Ectodermal cell (in vitro differentiated cells): ENCODE data around the gene TPM2.
"Not testable (repeated sequence)": the region's sequence is repeated elsewhere in the genome, so short reads cannot be mapped to it uniquely, and the experiment has no call there.

Experiments used
- H3K27ac ChIP-seq: 2 replicates; pipeline ENCODE4 v1.7.0; 2013; ENCODE audit warnings: mild to moderate bottlenecking, low read depth, low read length; ENCODE audit not compliant: insufficient read depth, poor library complexity, severe bottlenecking
- H3K27me3 ChIP-seq: 2 replicates; pipeline ENCODE4 v1.7.0; 2013; ENCODE audit warnings: mild to moderate bottlenecking, low read length; ENCODE audit not compliant: insufficient read depth, control insufficient read depth, poor library complexity, severe bottlenecking
- H3K36me3 ChIP-seq: one replicate; pipeline ENCODE4 v1.7.0; 2013; ENCODE audit warnings: low read length; ENCODE audit not compliant: control insufficient read depth, insufficient read depth
- H3K4me1 ChIP-seq: one replicate; pipeline ENCODE4 v1.7.0; 2013; ENCODE audit warnings: low read length; ENCODE audit not compliant: control insufficient read depth, insufficient read depth
- H3K4me3 ChIP-seq: 2 replicates; pipeline ENCODE4 v1.7.0; 2013; ENCODE audit warnings: low read depth, low read length, control low read depth; ENCODE audit not compliant: insufficient read depth
- H3K9me3 ChIP-seq: 2 replicates; pipeline ENCODE4 v1.7.0; 2013; ENCODE audit warnings: mild to moderate bottlenecking, low read length, moderate library complexity; ENCODE audit not compliant: control insufficient read depth
- WGBS, 2 experiments: methylation state at CpG; one replicate each; pipeline ENCODE4 v1.1.7; 2013; ENCODE audit warnings: missing lambda C conversion rate in 2 of 2; 5-methylcytosine and 5-hydroxymethylcytosine counted together

TPM2 gene

DNA sequence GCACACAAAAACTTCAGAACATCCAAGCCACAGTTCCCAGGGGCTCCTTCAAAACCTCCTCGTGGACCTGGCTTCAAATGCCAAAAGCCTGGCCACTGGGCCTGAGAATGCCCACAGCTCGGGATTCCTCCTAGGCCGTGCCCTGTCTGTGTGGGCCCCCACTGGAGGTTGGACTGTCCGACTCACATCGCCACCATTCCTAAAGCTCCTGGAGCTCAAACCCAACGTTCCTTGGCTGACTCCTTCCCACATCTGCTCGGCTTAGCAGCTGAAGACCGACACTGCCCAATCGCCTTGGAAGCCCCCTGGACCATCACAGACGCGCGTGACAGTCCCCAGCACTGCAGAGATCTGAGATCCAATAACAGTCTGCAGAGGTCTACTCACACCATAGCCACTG is 46.7 kb downstream of the TPM2 start:
- no peak overlapping the region for H3K27ac ChIP-seq
- WGBS, 2 experiments = 94 to 98% methylated on average over 12 of the region's 12 CpGs
- H3K4me3 ChIP-seq = no peak overlapping the region
- H3K4me1 ChIP-seq = peaks cover 7% of the 10 kb centered on the region
- H3K27me3 ChIP-seq = peaks cover 12% of the 10 kb centered on the region
- H3K9me3 ChIP-seq = no peaks in the 10 kb centered on the region
- H3K36me3 ChIP-seq = no peaks in the 10 kb centered on the region

DNA sequence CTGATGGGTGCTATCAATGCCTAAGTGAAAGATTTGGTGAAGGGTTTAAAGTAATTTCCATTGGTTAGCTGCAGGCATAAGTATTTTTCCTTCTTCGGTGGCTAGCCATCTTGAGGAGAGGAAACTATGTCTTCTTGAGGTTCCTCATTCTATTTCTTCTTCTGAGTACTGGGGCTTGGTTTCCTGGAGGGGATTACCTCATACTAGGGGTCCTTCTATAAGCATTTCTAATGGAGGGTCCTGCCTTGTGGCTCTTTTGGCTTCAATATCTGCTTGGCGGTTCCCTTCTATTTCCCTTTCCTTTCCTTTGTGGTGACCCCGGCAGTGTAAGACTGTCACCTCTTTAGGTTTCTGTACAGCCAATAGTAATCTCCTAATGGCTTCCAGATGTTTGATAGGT is 48.2 kb downstream of the TPM2 start:
- H3K4me3 ChIP-seq, H3K36me3 ChIP-seq, H3K27me3 ChIP-seq, H3K9me3 ChIP-seq, H3K4me1 ChIP-seq, H3K27ac ChIP-seq: not testable (repeated sequence)
- WGBS, 2 experiments = 91 to 94% methylated on average over 3 of the region's 3 CpGs

DNA sequence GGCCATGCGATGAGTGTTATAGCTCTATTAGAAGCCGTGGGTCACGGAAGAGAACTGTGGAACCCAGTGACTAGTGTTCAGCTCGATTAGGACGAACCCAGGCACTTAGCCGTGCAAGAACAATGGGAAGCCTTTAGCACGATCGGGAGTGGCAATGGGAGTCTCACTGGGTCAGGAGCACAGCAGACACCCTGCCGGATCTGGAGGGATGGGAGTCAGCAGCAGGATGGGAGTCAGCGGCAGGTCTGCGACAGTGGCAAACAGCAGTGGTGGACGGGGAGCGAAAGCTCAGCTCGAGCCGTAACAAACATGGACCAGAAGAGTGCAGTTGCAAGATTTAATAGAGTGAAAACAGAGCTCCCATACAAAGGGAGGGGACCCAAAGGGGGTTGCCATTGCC is 49.3 kb downstream of the TPM2 start:
- not testable (repeated sequence) for H3K9me3 ChIP-seq, H3K4me1 ChIP-seq, H3K4me3 ChIP-seq, H3K27ac ChIP-seq, H3K36me3 ChIP-seq, H3K27me3 ChIP-seq
- whole genome bisulfite sequencing, 2 experiments = 94% methylated on average over 15 of the region's 15 CpGs

DNA sequence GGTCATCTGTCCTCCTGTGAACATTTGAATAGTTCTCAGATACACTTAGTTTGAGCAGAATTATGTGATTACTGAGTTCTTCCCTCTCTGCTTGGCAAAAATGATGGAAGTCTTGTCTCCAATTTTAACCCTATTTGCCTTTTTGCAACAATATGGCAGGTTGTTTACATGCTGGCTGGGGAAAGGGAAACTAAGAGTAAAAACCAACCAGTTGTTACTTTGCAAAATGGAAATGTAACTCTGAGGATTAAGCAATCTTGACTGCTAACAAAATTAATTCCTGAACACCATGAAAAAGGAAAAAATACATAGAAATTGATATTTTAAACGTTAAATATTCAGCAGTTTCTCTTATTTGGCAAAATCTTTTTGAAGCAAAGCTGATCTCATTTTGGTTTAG is 50.1 kb downstream of the TPM2 start:
- Histone ChIP-seq H3K27ac (no peak overlapping the region), H3K27me3 (no peaks in the 10 kb centered on the region), H3K36me3 (no peaks in the 10 kb centered on the region), H3K9me3 (no peaks in the 10 kb centered on the region), H3K4me3 (no peak overlapping the region), H3K4me1 (no peaks in the 10 kb centered on the region)
- WGBS, 2 experiments = 60% methylated on average over 1 of the region's 1 CpG; no CpG with 5 or more reads in 1 of the 2 experiments

DNA sequence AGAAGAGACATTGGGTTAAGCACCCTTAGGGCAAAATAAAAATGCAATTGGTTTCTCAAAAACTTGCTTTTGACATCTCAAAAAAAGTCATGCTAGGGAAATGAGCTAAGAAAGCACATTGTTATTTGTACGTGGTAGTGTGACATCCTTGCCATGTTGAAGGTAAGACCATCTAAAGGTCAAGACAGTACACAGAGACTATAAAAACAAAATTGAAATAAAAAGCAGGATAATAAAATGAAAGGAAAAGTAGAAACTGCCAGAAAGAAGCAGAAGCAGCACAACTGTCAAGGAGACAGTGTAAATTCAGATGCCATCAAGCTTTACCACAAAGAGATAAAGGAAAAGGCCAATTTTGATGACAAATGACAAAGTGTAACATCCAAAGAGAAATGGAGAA is 50.5 kb downstream of the TPM2 start:
- H3K4me3 ChIP-seq, H3K9me3 ChIP-seq: not testable (repeated sequence)
- 100% methylated on average over 1 of the region's 1 CpG for WGBS, 2 experiments

DNA sequence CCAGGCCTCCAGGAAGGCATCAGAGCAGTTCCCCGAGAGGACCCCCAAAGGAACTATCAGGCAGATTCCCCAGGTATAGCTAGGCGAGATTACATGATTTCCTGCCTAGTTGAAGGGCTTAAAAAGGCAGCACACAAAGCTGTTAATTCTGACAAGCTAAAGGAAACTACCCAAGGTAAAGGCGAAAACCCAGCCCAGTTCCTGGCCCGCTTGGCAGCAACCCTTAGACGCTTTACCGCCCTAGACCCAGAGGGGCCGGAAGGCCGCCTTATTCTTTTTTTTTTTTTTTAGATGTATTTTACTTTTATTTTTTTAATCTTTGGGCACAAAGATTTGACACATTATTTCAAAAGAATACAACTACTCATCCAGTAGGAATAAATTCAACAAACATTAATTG is 51.0 kb downstream of the TPM2 start:
- not testable (repeated sequence) for H3K36me3 ChIP-seq, H3K27me3 ChIP-seq, H3K9me3 ChIP-seq, H3K4me1 ChIP-seq, H3K4me3 ChIP-seq, H3K27ac ChIP-seq
- WGBS, 2 experiments = 79 to 81% methylated on average over 5 to 7 of the region's 8 CpGs

More for the DNA sequence above, 50.5 kb downstream of the TPM2 start:
- not testable (repeated sequence) for H3K4me1 ChIP-seq, H3K36me3 ChIP-seq, H3K27me3 ChIP-seq, H3K27ac ChIP-seq

DNA sequence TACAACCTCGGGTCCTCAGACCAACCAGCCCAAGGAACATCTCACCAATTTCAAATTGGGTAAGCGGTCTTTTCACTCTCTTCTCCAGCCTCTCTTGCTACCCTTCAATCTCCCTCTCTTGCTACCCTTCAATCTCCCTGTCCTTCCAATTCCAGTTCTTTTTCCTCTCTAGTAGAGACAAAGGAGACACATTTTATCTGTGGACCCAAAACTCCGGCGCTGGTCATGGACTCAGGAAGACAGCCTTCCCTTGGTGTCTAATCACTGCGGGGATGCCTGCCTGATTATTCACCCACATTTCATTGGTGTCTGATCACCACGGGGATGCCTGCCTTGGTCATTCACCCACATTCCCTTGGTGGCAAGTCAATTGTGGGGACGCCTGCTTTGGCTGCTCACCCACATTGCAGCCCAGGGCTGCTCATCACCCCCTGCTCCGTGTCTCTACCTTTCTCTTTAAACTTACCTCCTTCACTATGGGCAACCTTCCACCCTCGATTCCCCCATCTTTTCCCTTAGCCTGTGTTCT is 52.2 kb downstream of the TPM2 start:
- not testable (repeated sequence) for H3K36me3 ChIP-seq, H3K27ac ChIP-seq, H3K27me3 ChIP-seq, H3K4me3 ChIP-seq, H3K9me3 ChIP-seq, H3K4me1 ChIP-seq
- 93 to 94% methylated on average over 9 of the region's 9 CpGs for WGBS, 2 experiments

DNA sequence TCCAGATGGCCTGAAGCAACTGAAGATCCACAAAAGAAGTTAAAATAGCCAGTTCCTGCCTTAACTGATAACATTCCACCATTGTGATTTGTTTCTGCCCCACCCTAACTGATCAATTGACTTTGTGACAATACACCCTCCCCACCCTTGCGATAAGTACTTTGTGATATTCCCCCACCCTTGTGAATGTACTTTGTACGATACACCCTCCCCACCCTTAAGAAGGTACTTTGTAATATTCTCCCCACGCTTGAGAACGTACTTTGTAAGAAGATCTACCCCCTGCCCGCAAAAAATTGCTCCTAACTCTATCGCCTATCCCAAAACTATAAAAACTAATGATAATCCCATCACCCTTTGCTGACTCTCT is 52.9 kb downstream of the TPM2 start:
- not testable (repeated sequence) for H3K27me3 ChIP-seq
- WGBS, 2 experiments = 94% methylated on average over 6 of the region's 6 CpGs

DNA sequence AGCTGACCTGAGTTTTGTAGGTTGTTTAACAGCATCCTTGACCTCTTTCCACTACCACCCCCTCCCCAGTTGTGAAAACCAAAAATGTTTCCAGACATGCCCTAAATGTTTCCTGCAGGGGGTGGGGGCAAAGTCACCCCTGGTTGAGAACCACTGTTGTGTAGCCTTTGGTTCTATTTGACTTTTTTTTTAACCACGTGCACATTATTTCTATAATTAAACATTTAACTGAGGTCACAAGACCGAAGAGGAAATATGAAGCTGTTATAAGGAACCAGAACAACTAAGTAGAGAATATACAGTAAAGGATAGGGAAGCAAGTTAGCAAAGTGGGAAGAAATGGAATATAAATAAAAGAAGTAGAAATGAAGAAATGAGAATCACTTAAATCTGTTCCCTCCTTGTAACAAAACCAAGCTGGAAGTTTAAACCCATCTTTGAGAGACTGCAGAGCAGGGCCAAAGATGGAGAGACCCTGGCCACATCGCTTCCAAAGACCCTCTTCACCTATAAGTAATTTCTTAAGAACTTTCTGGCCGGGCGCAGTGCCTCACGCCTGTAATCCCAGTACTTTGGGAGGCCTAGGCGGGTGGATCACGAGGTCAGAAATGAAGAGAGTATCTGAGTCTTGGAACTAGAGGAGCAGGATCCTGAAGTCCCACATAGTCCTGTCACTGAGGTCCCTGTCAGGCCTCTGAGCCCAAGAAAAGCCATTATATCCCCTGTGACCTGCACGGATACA is 53.4 kb downstream of the TPM2 start:
- H3K36me3 ChIP-seq = no peaks in the 10 kb centered on the region
- no peaks in the 10 kb centered on the region for H3K9me3 ChIP-seq
- H3K4me3 ChIP-seq = no peak overlapping the region
- H3K27ac ChIP-seq = no peak overlapping the region
- no peaks in the 10 kb centered on the region for H3K4me1 ChIP-seq
- 93 to 94% methylated on average over 7 to 9 of the region's 9 CpGs for WGBS, 2 experiments
- H3K27me3 ChIP-seq = no peaks in the 10 kb centered on the region

More for the DNA sequence above, 52.9 kb downstream of the TPM2 start:
- not testable (repeated sequence) for H3K4me1 ChIP-seq, H3K27ac ChIP-seq, H3K4me3 ChIP-seq, H3K9me3 ChIP-seq, H3K36me3 ChIP-seq

DNA sequence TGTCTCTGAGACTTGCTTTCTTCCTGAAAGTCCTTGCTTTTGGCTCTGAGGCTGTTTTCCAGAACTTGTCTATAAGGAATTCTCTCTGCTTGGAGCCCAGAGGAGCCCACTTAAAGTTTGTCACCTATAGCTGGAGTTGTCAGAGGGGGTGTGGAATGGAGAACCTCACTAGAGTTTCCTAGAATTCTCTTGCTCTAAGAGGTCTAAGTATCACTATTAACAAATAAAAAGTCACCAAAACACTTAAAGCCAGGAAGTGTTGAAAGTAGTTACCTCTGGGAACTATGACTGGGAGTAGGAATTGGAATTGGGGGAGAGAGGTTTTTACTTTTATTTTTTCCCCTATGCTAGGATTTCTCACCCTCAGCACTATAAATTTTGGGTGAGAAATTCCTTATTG is 54.0 kb downstream of the TPM2 start:
- Histone ChIP-seq H3K4me1 (no peaks in the 10 kb centered on the region), H3K36me3 (no peaks in the 10 kb centered on the region), H3K9me3 (no peaks in the 10 kb centered on the region), H3K27ac (no peak overlapping the region), H3K27me3 (no peaks in the 10 kb centered on the region), H3K4me3 (no peak overlapping the region)
